ENCODE measurements around the gene JARID2.
"Not testable (repeated sequence)": the region's sequence is repeated elsewhere in the genome, so short reads cannot be mapped to it uniquely, and the experiment has no call there.

The JARID2 gene

GRCh38 chr6:15294504-15294903 is 48.6 kb downstream of the JARID2 start:
- Histone ChIP-seq H3K4me3 (ENCODE audit: control insufficient read depth in 1 of 7, extremely low read depth in 1 of 7, insufficient read depth in 4 of 7, low read depth in 2 of 7, low read length in 6 of 7) (no peak overlapping the region), H3K27ac (ENCODE audit: insufficient read depth in 1 of 2, low read depth in 1 of 2, low read length in 2 of 2, poor library complexity in 1 of 2, severe bottlenecking in 2 of 2) (peak overlapping the region in 1 of 2 experiments; percentile 49), H3K36me3 (ENCODE audit: control insufficient read depth in 4 of 4, insufficient read depth in 4 of 4, low read length in 3 of 4) (peaks cover 0 to 4% (median 0%) of the 10 kb centered on the region in 4 experiments), H3K4me1 (ENCODE audit: control extremely low read depth in 1 of 4, control insufficient read depth in 4 of 4, insufficient read depth in 4 of 4, low read length in 3 of 4) (peaks cover 32 to 79% (median 66%) of the 10 kb centered on the region in 4 experiments), H3K27me3 (replicated peaks in 2 of 5; ENCODE audit: control insufficient read depth in 4 of 5, insufficient read depth in 5 of 5, low read length in 4 of 5) (no peaks in the 10 kb centered on the region), H3K9me3 (ENCODE audit: control extremely low read depth in 1 of 5, control insufficient read depth in 4 of 5, insufficient read depth in 2 of 5, low read depth in 1 of 5, low read length in 4 of 5) (no peaks in the 10 kb centered on the region)
- ChIA-PET CTCF (interaction anchor here (1.1 kb wide), 1 partner anchor 13 kb away, joined by 3 read pairs; no protein-coding TSS in a partner anchor), POLR2A (no interaction called here)
- no peak for DNase-seq
- WGBS (ENCODE audit: insufficient coverage): 97% methylated on average over 4 of the region's 5 CpGs

- H3K27ac ChIP-seq (ENCODE audit: insufficient read depth in 1 of 2, low read depth in 1 of 2, low read length in 2 of 2, poor library complexity in 1 of 2, severe bottlenecking in 2 of 2): peak overlapping the region; percentile 77 to 81
- DNase-seq: no peak
- CTCF ChIA-PET: no interaction called here
- H3K4me3 ChIP-seq (ENCODE audit: control insufficient read depth in 1 of 7, extremely low read depth in 1 of 7, insufficient read depth in 4 of 7, low read depth in 2 of 7, low read length in 6 of 7): peak overlapping the region in 4 of 7 experiments; percentile 1 to 64 (median 17)
- H3K4me1 ChIP-seq (ENCODE audit: control extremely low read depth in 1 of 4, control insufficient read depth in 4 of 4, insufficient read depth in 4 of 4, low read length in 3 of 4): peaks cover 42 to 87% (median 77%) of the 10 kb centered on the region in 4 experiments
- no peaks in the 10 kb centered on the region for H3K27me3 ChIP-seq (replicated peaks in 2 of 5; ENCODE audit: control insufficient read depth in 4 of 5, insufficient read depth in 5 of 5, low read length in 4 of 5)
- WGBS (ENCODE audit: insufficient coverage): no CpG with 5 or more reads among the region's 5 CpGs
- peaks cover 0 to 4% (median 0%) of the 10 kb centered on the region in 4 experiments for H3K36me3 ChIP-seq (ENCODE audit: control insufficient read depth in 4 of 4, insufficient read depth in 4 of 4, low read length in 3 of 4)
- POLR2A ChIA-PET: interaction anchor here (0.6 kb wide), 2 partner anchors 23 to 571 kb away, joined by 3 to 4 read pairs; no protein-coding TSS in a partner anchor
- no peaks in the 10 kb centered on the region for H3K9me3 ChIP-seq (ENCODE audit: control extremely low read depth in 1 of 5, control insufficient read depth in 4 of 5, insufficient read depth in 2 of 5, low read depth in 1 of 5, low read length in 4 of 5)
These were observed 50.4 kb downstream of the JARID2 start for GRCh38 chr6:15296249-15296648.

- CTCF ChIA-PET: no interaction called here
- Histone ChIP-seq H3K4me3 (ENCODE audit: control insufficient read depth in 1 of 7, extremely low read depth in 1 of 7, insufficient read depth in 4 of 7, low read depth in 2 of 7, low read length in 6 of 7) (peak overlapping the region in 4 of 7 experiments; percentile 1 to 64 (median 25)), H3K27me3 (replicated peaks in 2 of 5; ENCODE audit: control insufficient read depth in 4 of 5, insufficient read depth in 5 of 5, low read length in 4 of 5) (no peaks in the 10 kb centered on the region), H3K27ac (ENCODE audit: insufficient read depth in 1 of 2, low read depth in 1 of 2, low read length in 2 of 2, poor library complexity in 1 of 2, severe bottlenecking in 2 of 2) (peak overlapping the region; percentile 77 to 81), H3K4me1 (ENCODE audit: control extremely low read depth in 1 of 4, control insufficient read depth in 4 of 4, insufficient read depth in 4 of 4, low read length in 3 of 4) (peaks cover 45 to 87% (median 78%) of the 10 kb centered on the region in 4 experiments), H3K9me3 (ENCODE audit: control extremely low read depth in 1 of 5, control insufficient read depth in 4 of 5, insufficient read depth in 2 of 5, low read depth in 1 of 5, low read length in 4 of 5) (no peaks in the 10 kb centered on the region), H3K36me3 (ENCODE audit: control insufficient read depth in 4 of 4, insufficient read depth in 4 of 4, low read length in 3 of 4) (peaks cover 0 to 4% (median 0%) of the 10 kb centered on the region in 4 experiments)
- 0% methylated on average over 1 of the region's 2 CpGs for whole genome bisulfite sequencing (ENCODE audit: insufficient coverage)
- DNase-seq: peak; percentile 57 to 90 (median 84)
- POLR2A ChIA-PET: no interaction called here
These were observed 50.9 kb downstream of the JARID2 start for GRCh38 chr6:15296735-15297134.

- POLR2A ChIA-PET; H3K36me3 ChIP-seq (ENCODE audit: control insufficient read depth in 4 of 4, insufficient read depth in 4 of 4, low read length in 3 of 4); H3K27me3 ChIP-seq (replicated peaks in 2 of 5; ENCODE audit: control insufficient read depth in 4 of 5, insufficient read depth in 5 of 5, low read length in 4 of 5); H3K9me3 ChIP-seq (ENCODE audit: control extremely low read depth in 1 of 5, control insufficient read depth in 4 of 5, insufficient read depth in 2 of 5, low read depth in 1 of 5, low read length in 4 of 5); DNase-seq: not testable (repeated sequence)
- H3K4me3 ChIP-seq (ENCODE audit: control insufficient read depth in 1 of 7, extremely low read depth in 1 of 7, insufficient read depth in 4 of 7, low read depth in 2 of 7, low read length in 6 of 7): peak overlapping the region in 1 of 7 experiments; percentile 6
- peak overlapping the region; percentile 77 to 81 for H3K27ac ChIP-seq (ENCODE audit: insufficient read depth in 1 of 2, low read depth in 1 of 2, low read length in 2 of 2, poor library complexity in 1 of 2, severe bottlenecking in 2 of 2)
- CTCF ChIA-PET: interaction anchor here (1.0 kb wide), 2 partner anchors 9 to 31 kb away, joined by 4 to 5 read pairs; no protein-coding TSS in a partner anchor
- 95% methylated on average over 6 of the region's 12 CpGs for WGBS (ENCODE audit: insufficient coverage)
- peaks cover 46 to 90% (median 81%) of the 10 kb centered on the region in 4 experiments for H3K4me1 ChIP-seq (ENCODE audit: control extremely low read depth in 1 of 4, control insufficient read depth in 4 of 4, insufficient read depth in 4 of 4, low read length in 3 of 4)
These were observed 51.3 kb downstream of the JARID2 start for GRCh38 chr6:15297167-15297566.

- DNase-seq: no peak
- Histone ChIP-seq H3K27ac (ENCODE audit: insufficient read depth in 1 of 2, low read depth in 1 of 2, low read length in 2 of 2, poor library complexity in 1 of 2, severe bottlenecking in 2 of 2) (peak overlapping the region; percentile 77 to 81), H3K36me3 (ENCODE audit: control insufficient read depth in 4 of 4, insufficient read depth in 4 of 4, low read length in 3 of 4) (peaks cover 0 to 1% (median 0%) of the 10 kb centered on the region in 4 experiments), H3K4me1 (ENCODE audit: control extremely low read depth in 1 of 4, control insufficient read depth in 4 of 4, insufficient read depth in 4 of 4, low read length in 3 of 4) (peaks cover 46 to 94% (median 84%) of the 10 kb centered on the region in 4 experiments), H3K9me3 (ENCODE audit: control extremely low read depth in 1 of 5, control insufficient read depth in 4 of 5, insufficient read depth in 2 of 5, low read depth in 1 of 5, low read length in 4 of 5) (no peaks in the 10 kb centered on the region), H3K27me3 (replicated peaks in 2 of 5; ENCODE audit: control insufficient read depth in 4 of 5, insufficient read depth in 5 of 5, low read length in 4 of 5) (no peaks in the 10 kb centered on the region), H3K4me3 (ENCODE audit: control insufficient read depth in 1 of 7, extremely low read depth in 1 of 7, insufficient read depth in 4 of 7, low read depth in 2 of 7, low read length in 6 of 7) (peak overlapping the region in 1 of 7 experiments; percentile 13)
- CTCF ChIA-PET: interaction anchor here (0.8 to 1.2 kb wide), 6 partner anchors 8 to 32 kb away, joined by 3 to 5 read pairs (median 4); no protein-coding TSS in a partner anchor
- WGBS (ENCODE audit: insufficient coverage): 98% methylated on average over 7 of the region's 9 CpGs
- POLR2A ChIA-PET: interaction anchor here (0.9 kb wide), 1 partner anchor 31 kb away, joined by 3 read pairs; no protein-coding TSS in a partner anchor
These were observed 52.2 kb downstream of the JARID2 start for GRCh38 chr6:15297895-15298590.

GRCh38 chr6:15299430-15300131 is 53.7 kb downstream of the JARID2 start:
- peaks cover 0 to 5% (median 0%) of the 10 kb centered on the region in 4 experiments for H3K36me3 ChIP-seq (ENCODE audit: control insufficient read depth in 4 of 4, insufficient read depth in 4 of 4, low read length in 3 of 4)
- H3K27me3 ChIP-seq (replicated peaks in 2 of 5; ENCODE audit: control insufficient read depth in 4 of 5, insufficient read depth in 5 of 5, low read length in 4 of 5): no peaks in the 10 kb centered on the region
- no peaks in the 10 kb centered on the region for H3K9me3 ChIP-seq (ENCODE audit: control extremely low read depth in 1 of 5, control insufficient read depth in 4 of 5, insufficient read depth in 2 of 5, low read depth in 1 of 5, low read length in 4 of 5)
- ChIA-PET CTCF (interaction anchor here (0.7 to 1.7 kb wide), 6 partner anchors 10 to 50 kb away, joined by 3 to 5 read pairs (median 4); no protein-coding TSS in a partner anchor), POLR2A (interaction anchor here (0.5 to 1.2 kb wide), 3 partner anchors 33 to 52 kb away, joined by 3 read pairs; no protein-coding TSS in a partner anchor)
- peak overlapping the region; percentile 78 to 81 for H3K27ac ChIP-seq (ENCODE audit: insufficient read depth in 1 of 2, low read depth in 1 of 2, low read length in 2 of 2, poor library complexity in 1 of 2, severe bottlenecking in 2 of 2)
- H3K4me1 ChIP-seq (ENCODE audit: control extremely low read depth in 1 of 4, control insufficient read depth in 4 of 4, insufficient read depth in 4 of 4, low read length in 3 of 4): peaks cover 51 to 93% (median 89%) of the 10 kb centered on the region in 4 experiments
- DNase-seq: peak; percentile 90 to 100 (median 99)
- H3K4me3 ChIP-seq (ENCODE audit: control insufficient read depth in 1 of 7, extremely low read depth in 1 of 7, insufficient read depth in 4 of 7, low read depth in 2 of 7, low read length in 6 of 7): peak overlapping the region in 4 of 7 experiments; percentile 31 to 50 (median 40)
- WGBS (ENCODE audit: insufficient coverage): 5% methylated on average over 4 of the region's 8 CpGs

Data from common myeloid progenitor, CD34-positive (primary cell).